ENCODE results near the gene GPR82.

Gene GPR82

DNA sequence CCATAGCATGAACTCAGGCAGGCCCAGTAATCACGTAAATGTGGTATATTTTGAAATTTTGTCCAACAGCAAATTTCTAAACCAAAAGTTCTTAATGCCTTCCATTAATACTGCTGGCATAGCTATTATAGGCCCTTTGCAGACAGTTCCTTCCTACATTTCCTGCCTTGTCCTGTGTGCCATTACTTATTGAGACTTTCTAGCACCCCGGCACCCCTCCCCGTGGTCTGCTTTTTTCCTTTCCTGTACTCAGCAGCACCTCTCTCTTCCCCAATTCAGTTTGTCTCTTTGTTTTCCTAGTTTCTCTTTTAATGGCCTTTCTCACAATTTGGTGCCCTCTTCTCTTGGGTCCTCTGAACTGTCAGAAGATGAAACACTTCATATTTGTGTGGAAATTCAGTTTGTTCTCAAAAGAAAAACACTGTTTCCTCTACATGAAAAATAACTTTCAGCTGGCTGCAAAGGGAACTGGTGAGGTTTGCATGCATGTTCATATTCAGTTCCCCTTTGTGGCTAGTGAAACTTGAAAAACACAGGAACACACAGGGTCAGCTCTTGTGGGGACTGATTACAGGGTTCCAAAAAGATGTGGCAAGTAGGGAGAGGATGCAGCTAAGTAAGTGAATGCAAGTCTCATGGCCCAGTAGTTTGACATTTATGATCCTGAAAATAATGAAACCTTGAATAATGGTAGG lies 18.2 kb upstream of the GPR82 start:
- no peak for TF ChIP-seq CTCF (conservative IDR thresholded peaks at IDR 0.05; ENCODE audit: control insufficient read depth, insufficient read depth, low read depth, low read length)
- no peak for DNase-seq (ENCODE audit: low read depth)
- H3K4me3 ChIP-seq (ENCODE audit: control insufficient read depth, low read depth, low read length) = no peak overlapping the region

DNA sequence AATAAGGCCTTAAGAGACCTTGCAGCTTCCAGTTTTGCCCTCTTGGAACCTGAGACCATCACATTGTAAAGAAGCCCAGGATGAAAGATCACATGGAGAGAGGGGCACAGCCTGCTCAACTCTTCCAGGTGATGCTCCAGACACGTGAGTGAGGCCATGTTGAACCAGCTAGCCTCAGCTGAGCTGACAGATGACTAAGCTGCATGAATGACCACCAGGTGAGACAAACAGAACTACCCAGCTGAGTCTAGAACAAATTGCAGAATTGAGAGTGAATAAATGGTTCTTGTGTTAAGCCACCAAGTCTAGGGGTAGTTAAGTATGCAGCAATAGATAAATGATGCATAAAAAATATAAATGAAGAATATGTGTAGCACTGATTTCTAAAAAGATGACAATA lies 16.8 kb upstream of the GPR82 start:
- no peak for DNase-seq (ENCODE audit: low read depth)
- no peak overlapping the region for H3K4me3 ChIP-seq (ENCODE audit: control insufficient read depth, low read depth, low read length)
- TF ChIP-seq CTCF (conservative IDR thresholded peaks at IDR 0.05; ENCODE audit: control insufficient read depth, insufficient read depth, low read depth, low read length) = no peak

DNA sequence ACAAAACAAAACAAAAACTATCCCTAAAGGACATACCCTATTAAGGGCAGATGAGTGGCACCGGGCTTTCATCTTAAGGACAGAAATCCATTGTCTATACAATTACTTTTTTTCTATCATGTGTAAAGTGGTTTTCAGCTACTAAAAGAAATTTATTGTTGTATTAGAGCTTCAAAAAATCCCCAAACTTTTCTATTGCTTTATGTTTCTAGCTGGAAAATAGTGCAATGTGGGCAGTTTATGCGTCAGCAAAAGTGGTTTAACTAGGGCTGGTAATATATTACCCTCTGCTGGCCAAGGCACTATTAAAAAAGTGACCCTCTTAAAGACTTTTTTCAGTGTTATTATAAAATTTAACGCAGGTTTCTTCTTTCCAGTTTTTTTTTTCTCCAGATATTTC lies 15.5 kb upstream of the GPR82 start:
- DNase-seq (ENCODE audit: low read depth) = no peak
- no peak for TF ChIP-seq CTCF (conservative IDR thresholded peaks at IDR 0.05; ENCODE audit: control insufficient read depth, insufficient read depth, low read depth, low read length)
- H3K4me3 ChIP-seq (ENCODE audit: control insufficient read depth, low read depth, low read length) = no peak overlapping the region

GRCh38 chrX:41711021-41711667 lies 12.8 kb upstream of the GPR82 start:
- no peak for TF ChIP-seq CTCF (conservative IDR thresholded peaks at IDR 0.05; ENCODE audit: control insufficient read depth, insufficient read depth, low read depth, low read length)
- no peak for DNase-seq (ENCODE audit: low read depth)
- H3K4me3 ChIP-seq (ENCODE audit: control insufficient read depth, low read depth, low read length) = no peak overlapping the region

DNA sequence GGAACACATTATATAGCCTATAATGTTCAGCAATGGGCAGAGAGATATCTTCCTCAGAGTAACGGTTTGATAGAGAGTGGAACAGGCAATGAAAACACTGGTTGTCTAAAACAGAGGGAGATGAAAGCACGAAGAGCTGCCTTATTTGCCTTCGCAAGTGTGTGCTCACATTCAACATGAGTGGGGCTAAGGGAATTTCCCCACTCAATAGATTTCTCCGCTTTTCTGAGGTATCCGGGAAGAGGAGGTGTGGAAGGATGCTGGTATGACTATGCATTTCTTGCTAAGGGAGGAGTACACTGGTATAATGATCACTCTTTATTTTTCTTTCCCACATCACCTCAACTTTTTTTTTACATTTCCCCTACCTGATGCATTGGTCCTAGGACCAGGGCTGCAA lies 7.8 kb upstream of the GPR82 start:
- no peak for TF ChIP-seq CTCF (conservative IDR thresholded peaks at IDR 0.05; ENCODE audit: control insufficient read depth, insufficient read depth, low read depth, low read length)
- DNase-seq (ENCODE audit: low read depth) = no peak
- no peak overlapping the region for H3K4me3 ChIP-seq (ENCODE audit: control insufficient read depth, low read depth, low read length)

- DNase-seq (ENCODE audit: low read depth) = no peak
- no peak overlapping the region for H3K4me3 ChIP-seq (ENCODE audit: control insufficient read depth, low read depth, low read length)
- TF ChIP-seq CTCF (conservative IDR thresholded peaks at IDR 0.05; ENCODE audit: control insufficient read depth, insufficient read depth, low read depth, low read length) = no peak
Observed at GRCh38 chrX:41716767-41717473, 7.1 kb upstream of the GPR82 start.
